ENCODE measurements around the gene MCM3. TPM values are rescaled to one million over a fixed set of nuclear protein-coding genes. Genes with fewer than 3 reads are reported as not detected.
A peak's percentile ranks its signal among the peaks of the same experiment; 100 is the strongest.

Gene MCM3
- total and polyA plus RNA-seq, 12 donors = 10.5 to 65.5 (median 25.0) TPM

DNA sequence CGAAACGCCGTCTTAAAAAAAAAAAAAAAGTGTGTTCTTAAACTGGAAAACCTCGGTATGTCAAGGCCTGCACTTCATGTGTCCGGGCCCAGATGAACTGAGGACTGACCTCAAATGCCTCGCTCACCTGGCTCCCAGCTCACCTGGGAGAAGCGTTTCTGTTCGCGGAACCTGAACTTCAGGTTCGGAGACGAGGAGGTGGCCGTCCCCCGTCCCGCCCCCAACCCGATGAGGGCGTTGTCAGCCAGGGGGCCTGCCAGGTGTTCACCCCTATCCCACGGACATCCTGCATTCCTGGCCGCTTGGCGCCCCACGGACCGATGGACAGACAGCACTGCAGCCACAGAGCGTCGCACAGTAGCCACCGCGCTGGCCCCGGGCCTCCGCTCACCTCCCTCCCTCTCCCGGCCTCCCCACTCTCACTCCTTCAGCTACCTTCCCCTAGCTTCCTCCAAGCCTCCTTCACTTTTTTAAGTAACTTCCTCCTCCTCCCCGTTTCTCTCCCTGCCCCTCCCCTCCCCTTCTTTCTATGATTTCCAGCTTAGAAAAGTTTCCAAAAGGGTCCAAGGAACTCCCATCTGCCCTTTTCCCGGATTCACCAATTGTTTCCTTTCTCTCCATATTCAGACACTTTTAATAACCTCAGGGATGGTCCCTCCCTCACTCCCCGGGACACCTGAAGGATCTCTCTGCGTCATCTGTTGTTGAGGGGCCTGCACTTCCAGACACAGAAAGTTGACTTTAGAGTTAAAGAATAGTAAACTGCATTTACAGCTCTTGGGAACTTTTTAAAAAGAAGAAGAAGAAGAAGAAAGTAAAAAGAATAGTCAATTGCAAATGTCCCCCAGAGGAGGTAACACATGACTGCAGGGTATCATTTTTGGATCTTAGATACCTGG lies 22.7 kb upstream of the MCM3 start:
- Histone ChIP-seq H3K36me3 (replicated peaks in 1 of 2) (no peaks in the 10 kb centered on the region), H3K27me3 (no peaks in the 10 kb centered on the region), H3K27ac (no peak overlapping the region), H3K9me3 (replicated peaks in 1 of 3) (no peaks in the 10 kb centered on the region), H3K4me1 (replicated peaks in 1 of 2) (peaks cover 0 to 3% of the 10 kb centered on the region in 2 donors), H3K4me3 (no peak overlapping the region)
- intact Hi-C loops (cut with DNase I) = no loop called here
- WGBS, 4 donors = 52 to 62% (median 56%) methylated on average over 27 to 32 of the region's 32 CpGs
- no peak for DNase-seq
- TF ChIP-seq POLR2A (IDR thresholded peaks at IDR 0.05) = no peak
- TF ChIP-seq, protein P1, sequence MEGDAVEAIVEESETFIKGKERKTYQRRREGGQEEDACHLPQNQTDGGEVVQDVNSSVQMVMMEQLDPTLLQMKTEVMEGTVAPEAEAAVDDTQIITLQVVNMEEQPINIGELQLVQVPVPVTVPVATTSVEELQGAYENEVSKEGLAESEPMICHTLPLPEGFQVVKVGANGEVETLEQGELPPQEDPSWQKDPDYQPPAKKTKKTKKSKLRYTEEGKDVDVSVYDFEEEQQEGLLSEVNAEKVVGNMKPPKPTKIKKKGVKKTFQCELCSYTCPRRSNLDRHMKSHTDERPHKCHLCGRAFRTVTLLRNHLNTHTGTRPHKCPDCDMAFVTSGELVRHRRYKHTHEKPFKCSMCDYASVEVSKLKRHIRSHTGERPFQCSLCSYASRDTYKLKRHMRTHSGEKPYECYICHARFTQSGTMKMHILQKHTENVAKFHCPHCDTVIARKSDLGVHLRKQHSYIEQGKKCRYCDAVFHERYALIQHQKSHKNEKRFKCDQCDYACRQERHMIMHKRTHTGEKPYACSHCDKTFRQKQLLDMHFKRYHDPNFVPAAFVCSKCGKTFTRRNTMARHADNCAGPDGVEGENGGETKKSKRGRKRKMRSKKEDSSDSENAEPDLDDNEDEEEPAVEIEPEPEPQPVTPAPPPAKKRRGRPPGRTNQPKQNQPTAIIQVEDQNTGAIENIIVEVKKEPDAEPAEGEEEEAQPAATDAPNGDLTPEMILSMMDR (IDR thresholded peaks at IDR 0.05) = no peak

GRCh38 chr6:52305948-52306767 lies 21.6 kb upstream of the MCM3 start:
- H3K4me3 ChIP-seq = no peak overlapping the region
- H3K36me3 ChIP-seq (replicated peaks in 1 of 2) = no peaks in the 10 kb centered on the region
- TF ChIP-seq POLR2A (IDR thresholded peaks at IDR 0.05) = no peak
- TF ChIP-seq, protein P1 (IDR thresholded peaks at IDR 0.05) = no peak
- intact Hi-C loops (cut with DNase I) = no loop called here
- DNase-seq = no peak
- H3K4me1 ChIP-seq (replicated peaks in 1 of 2) = peaks cover 0 to 3% of the 10 kb centered on the region in 2 donors
- H3K27ac ChIP-seq = peak overlapping the region in 3 of 5 donors; percentile 43 to 79 (median 65)
- H3K27me3 ChIP-seq = no peaks in the 10 kb centered on the region
- WGBS, 4 donors = 89 to 92% (median 91%) methylated on average over 15 of the region's 15 CpGs
- no peaks in the 10 kb centered on the region for H3K9me3 ChIP-seq (replicated peaks in 1 of 3)

DNA sequence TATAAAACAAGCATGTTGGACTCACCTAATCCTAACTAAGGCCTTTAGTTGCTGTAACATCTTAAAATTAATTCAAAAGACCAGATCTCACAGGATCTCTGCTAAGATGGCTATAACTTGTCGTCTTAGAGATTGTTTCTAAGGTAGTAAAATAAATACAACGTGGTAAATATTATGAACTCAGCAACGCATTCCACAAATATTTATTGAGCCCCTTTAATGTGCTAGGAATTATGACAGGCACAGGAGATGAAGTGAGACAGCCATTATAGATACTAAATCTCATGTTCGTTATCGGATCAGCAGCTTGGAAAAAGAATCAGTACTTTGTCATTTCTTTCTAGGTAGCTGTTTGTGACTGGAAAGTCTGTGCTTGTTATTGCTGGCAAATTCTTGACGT lies 20.9 kb upstream of the MCM3 start:
- TF ChIP-seq, protein P1 (IDR thresholded peaks at IDR 0.05) = no peak
- TF ChIP-seq POLR2A (IDR thresholded peaks at IDR 0.05) = no peak
- Histone ChIP-seq H3K9me3 (replicated peaks in 1 of 3) (no peaks in the 10 kb centered on the region), H3K4me3 (no peak overlapping the region), H3K4me1 (replicated peaks in 1 of 2) (peaks cover 0 to 3% of the 10 kb centered on the region in 2 donors), H3K27me3 (no peaks in the 10 kb centered on the region), H3K27ac (peak overlapping the region in 4 of 5 donors; percentile 43 to 79 (median 58)), H3K36me3 (replicated peaks in 1 of 2) (no peaks in the 10 kb centered on the region)
- WGBS, 4 donors = 67 to 76% (median 73%) methylated on average over 6 of the region's 6 CpGs
- no peak for DNase-seq
- intact Hi-C loops (cut with DNase I) = no loop called here

- Histone ChIP-seq H3K4me1 (replicated peaks in 1 of 2) (peaks cover 0 to 3% of the 10 kb centered on the region in 2 donors), H3K4me3 (peak overlapping the region in 1 of 4 donors; percentile 23), H3K9me3 (replicated peaks in 1 of 3) (no peaks in the 10 kb centered on the region), H3K27ac (peak overlapping the region in 4 of 5 donors; percentile 43 to 79 (median 58)), H3K27me3 (no peaks in the 10 kb centered on the region), H3K36me3 (replicated peaks in 1 of 2) (no peaks in the 10 kb centered on the region)
- TF ChIP-seq, protein P1 (IDR thresholded peaks at IDR 0.05) = no peak
- no peak for TF ChIP-seq POLR2A (IDR thresholded peaks at IDR 0.05)
- DNase-seq = no peak
- 68 to 79% (median 76%) methylated on average over 1 of the region's 1 CpG for WGBS, 4 donors
- intact Hi-C loops (cut with DNase I) = no loop called here
These were observed 20.4 kb upstream of the MCM3 start for GRCh38 chr6:52304983-52305390.
